K562 (cell line): ENCODE results near the gene TNNT3. TPM values are rescaled to one million over a fixed set of nuclear protein-coding genes. Genes with fewer than 3 reads are reported as not detected.

Experiments used
- CTCFL ChIP-seq: IDR thresholded peaks from 2 replicates; pipeline ENCODE4 v1.6.1; 2011; ENCODE audit warnings: borderline replicate concordance, low read depth, mild to moderate bottlenecking, moderate library complexity, low read length; ENCODE audit not compliant: insufficient read depth, poor library complexity, severe bottlenecking
- PTTG1 ChIP-seq: fragments of 450-650 bp; IDR thresholded peaks from 2 replicates; pipeline ENCODE4 v1.6.1; 2016; ENCODE audit warnings: low read depth, mild to moderate bottlenecking, missing genetic modification characterization, missing compliant biosample characterization
- REST ChIP-seq, 2 experiments: fragments of 450-650 bp; formaldehyde crosslinking in 1 of 2; IDR thresholded peaks; 2 replicates each; pipeline versions ENCODE4 v1.4.0 to v1.6.1; 2014 to 2020; ENCODE audit warnings: mild to moderate bottlenecking in 2 of 2, borderline replicate concordance in 1 of 2, low read depth in 1 of 2
- SMC3 ChIP-seq: conservative IDR thresholded peaks from 2 replicates; pipeline ENCODE4 v1.6.1; 2011; ENCODE audit warnings: low read depth, low read length, improper control_type of control experiment; ENCODE audit not compliant: insufficient read depth
- SNIP1 ChIP-seq: fragments of 450-650 bp; IDR thresholded peaks from 2 replicates; pipeline ENCODE4 v1.7.1; 2017; ENCODE audit warnings: low read depth, mild to moderate bottlenecking
- TFAP4 ChIP-seq: sonication (generic); formaldehyde crosslinking; IDR thresholded peaks from 2 replicates; pipeline ENCODE4 v1.8.0; 2022; ENCODE audit warnings: missing genetic modification reagents, mild to moderate bottlenecking, moderate library complexity, borderline replicate concordance
- XRCC3 ChIP-seq: fragments of 450-650 bp; IDR thresholded peaks from 2 replicates; pipeline ENCODE4 v1.6.1; 2017; ENCODE audit warnings: mild to moderate bottlenecking, moderate library complexity
- ZBTB7A ChIP-seq: IDR thresholded peaks from 2 replicates; pipeline ENCODE4 v1.6.1; 2011; ENCODE audit warnings: low read depth, mild to moderate bottlenecking, low read length, moderate library complexity, borderline replicate concordance; ENCODE audit not compliant: control insufficient read depth
- ZNF239 ChIP-seq: fragments of 250-450 bp; sonication (Bioruptor Pico); IDR thresholded peaks from 2 replicates; pipeline ENCODE4 v1.4.0; 2020; ENCODE audit warnings: mild to moderate bottlenecking
- ZNF263 ChIP-seq: sonication (generic); formaldehyde crosslinking; IDR thresholded peaks from 2 replicates; pipeline ENCODE4 v1.8.0; 2022; ENCODE audit warnings: mild to moderate bottlenecking, missing genetic modification reagents, borderline replicate concordance
- ZNF445 ChIP-seq: fragments of 250-450 bp; sonication (Bioruptor Pico); IDR thresholded peaks from 2 replicates; pipeline ENCODE4 v1.4.0; 2020; ENCODE audit warnings: low read depth, mild to moderate bottlenecking, moderate library complexity
- ZNF695 ChIP-seq: fragments of 450-650 bp; formaldehyde crosslinking; IDR thresholded peaks from 2 replicates; pipeline ENCODE4 v1.4.0; 2020; ENCODE audit warnings: mild to moderate bottlenecking, moderate library complexity
- polyA plus RNA-seq, 8 experiments: library from polyadenylated mRNA; depleted of rRNA in 4 of 8; stranded (reverse) in 5 of 8; unstranded in 3 of 8; fragments of >200 nt; fragmentation: Nextera tagmentation in 2 of 8; fragmentation: Illumina TruSeq in 1 of 8; extraction: Ambion mirVana in 2 of 8; extraction: Trizol in 1 of 8; gene quantifications; 2 replicates each; pipeline versions ENCODE4 v1.2.1 to v1.2.3, GENCODE V29; 2011 to 2014; ENCODE audit warnings: inconsistent platforms in 1 of 8, missing spikeins in 1 of 8
- total RNA-seq, 7 experiments: library from RNA; depleted of rRNA in 6 of 7; stranded (reverse); fragments of >200 nt in 6 of 7; fragmentation: Illumina TruSeq in 2 of 7; extraction: Trizol in 2 of 7; gene quantifications; 2 replicates each; pipeline versions ENCODE4 v1.2.1 to v1.2.3, GENCODE V29; 2011 to 2021; ENCODE audit warnings: low replicate concordance in 1 of 7

Gene TNNT3
- total and polyA plus RNA-seq, 9 of the 15 experiments (the other 6 are each of a cell fraction or from before 2014, with no cell fraction given): 0.10 TPM; not detected in 8

- peak; percentile 5; the same call in 1 of the 2 replicates for TF ChIP-seq REST (IDR thresholded peaks at IDR 0.05; ENCODE audit: borderline replicate concordance)
- no peak for TF ChIP-seq REST (CRISPR knock-in tag; IDR thresholded peaks at IDR 0.05; ENCODE audit: low read depth)
- no peak for TF ChIP-seq ZNF239
- no peak for TF ChIP-seq PTTG1 (tag)
- no peak for TF ChIP-seq SNIP1
- 0 out of 2 replicates have a peak, but pooled peaks have one; percentile 20 for TF ChIP-seq TFAP4 (CRISPR knock-in tag)
- peak; percentile 44 for TF ChIP-seq CTCFL
- TF ChIP-seq ZNF445: no peak
- no peak for TF ChIP-seq XRCC3
- no peak for TF ChIP-seq ZNF695
- peak; percentile 49 for TF ChIP-seq SMC3
- 0 out of 2 replicates have a peak, but pooled peaks have one; percentile 51 for TF ChIP-seq ZNF263 (CRISPR knock-in tag)
- TF ChIP-seq ZBTB7A: peak; percentile 38; the same call in 1 of the 2 replicates
Observed at GRCh38 chr11:1876361-1877063, 43.0 kb upstream of the TNNT3 start (continued).
